Myocyte (in vitro differentiated cells): Measurements from ENCODE around the gene SLC41A1. TPM values are rescaled to one million over a fixed set of nuclear protein-coding genes. Genes with fewer than 3 reads are reported as not detected.
"Not testable (repeated sequence)": the region's sequence is repeated elsewhere in the genome, so short reads cannot be mapped to it uniquely, and the experiment has no call there.

Source experiments
- DNase-seq: peaks from one replicate; pipeline ENCODE4 v3.0.0-alpha.2; 2012; ENCODE audit warnings: low read depth
- total RNA-seq: library from RNA; depleted of rRNA; stranded (reverse); fragments of >200 nt; gene quantifications from 2 replicates; pipeline ENCODE4 v1.2.3, GENCODE V29; 2014

The SLC41A1 gene
- total RNA-seq, 1 donor from 2014 or later, result 24.6 TPM

GRCh38 chr1:205823260-205823659 is 10.3 kb upstream of the SLC41A1 start:
- DNase-seq, result not testable (repeated sequence)

DNA sequence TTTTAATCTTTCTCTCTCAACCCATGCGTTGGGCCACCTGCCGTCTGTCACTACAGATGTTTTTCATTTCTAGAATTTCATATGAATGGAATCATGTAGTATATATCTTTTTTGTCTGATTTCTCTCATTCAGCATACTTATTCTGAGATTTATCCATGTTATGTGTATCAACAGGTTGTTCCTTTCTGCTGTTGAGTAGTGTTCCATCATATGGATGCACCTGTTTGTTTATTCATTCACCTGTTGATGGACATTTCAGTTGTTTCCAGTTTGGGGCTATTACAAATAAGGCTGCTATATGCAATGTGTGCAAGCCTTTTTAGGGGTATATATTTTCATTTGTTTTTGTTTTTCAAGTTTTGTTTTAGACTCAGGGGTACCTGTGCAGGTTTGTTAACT is 9.4 kb upstream of the SLC41A1 start:
- no peak for DNase-seq

DNA sequence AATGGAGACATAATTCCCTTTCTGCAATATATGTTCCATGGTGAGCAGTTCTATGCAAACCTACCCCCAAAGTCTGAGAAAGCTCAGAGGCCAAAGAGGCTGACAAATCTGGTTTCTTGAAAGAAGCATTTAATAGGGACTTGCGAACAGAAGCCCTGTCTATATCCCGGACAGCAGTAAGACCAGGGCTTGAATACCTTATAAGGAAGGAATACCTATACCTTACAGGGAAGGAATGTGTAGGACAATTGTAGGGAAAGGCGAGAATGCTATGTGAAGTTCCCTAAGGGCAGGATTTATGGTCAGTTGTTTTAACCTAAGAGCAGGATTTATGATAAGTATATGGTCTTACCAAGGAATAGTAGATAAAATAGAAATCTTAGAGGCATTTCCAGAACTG is 5.0 kb upstream of the SLC41A1 start:
- DNase-seq, result no peak

GRCh38 chr1:205817364-205817763 is 4.4 kb upstream of the SLC41A1 start:
- no peak for DNase-seq

- DNase-seq, result no peak
These were observed 709 bp upstream of the SLC41A1 start for GRCh38 chr1:205813755-205814058.

- DNase-seq, result peak; percentile 41
These were observed 624 bp downstream of the SLC41A1 start for GRCh38 chr1:205812271-205812877.

- DNase-seq, result peak; percentile 72
These were observed 1.3 kb downstream of the SLC41A1 start for GRCh38 chr1:205811660-205812059.

DNA sequence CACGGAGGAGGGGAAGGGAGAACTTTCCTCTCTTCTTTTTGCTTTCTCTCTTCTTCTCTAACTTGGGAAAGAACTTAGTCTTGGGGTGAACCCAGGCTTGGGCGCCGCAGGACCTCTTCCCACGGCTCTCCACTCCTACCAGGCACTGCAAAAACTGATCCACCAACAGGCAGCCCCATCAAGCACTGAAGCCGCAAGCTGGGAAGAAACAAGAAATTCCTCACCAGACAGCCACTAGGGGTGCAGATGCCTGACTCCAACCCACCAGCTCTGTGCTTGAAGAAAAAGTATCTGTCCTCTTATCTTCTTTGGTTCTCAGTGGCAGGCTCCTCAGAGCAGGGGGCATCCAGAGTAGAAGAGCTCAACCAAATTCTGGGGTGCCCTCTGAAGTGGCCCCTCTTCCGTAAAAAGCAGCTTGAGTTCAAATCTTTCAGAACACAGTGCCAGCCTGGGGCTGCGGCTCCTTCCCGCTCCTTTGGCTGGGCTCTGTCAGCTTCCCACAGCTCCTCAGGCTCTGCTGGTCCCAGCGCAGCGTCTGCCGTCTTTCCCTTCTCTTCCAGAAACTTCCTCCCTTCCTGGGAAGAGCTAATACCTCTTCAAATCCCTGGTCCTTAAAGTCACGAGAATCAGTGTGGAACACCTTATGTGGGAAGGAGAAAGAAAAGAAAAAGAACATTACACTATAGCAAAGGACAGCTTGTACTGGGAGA is 2.4 kb downstream of the SLC41A1 start:
- no peak for DNase-seq

GRCh38 chr1:205809942-205810345 is 3.1 kb downstream of the SLC41A1 start:
- no peak for DNase-seq

DNA sequence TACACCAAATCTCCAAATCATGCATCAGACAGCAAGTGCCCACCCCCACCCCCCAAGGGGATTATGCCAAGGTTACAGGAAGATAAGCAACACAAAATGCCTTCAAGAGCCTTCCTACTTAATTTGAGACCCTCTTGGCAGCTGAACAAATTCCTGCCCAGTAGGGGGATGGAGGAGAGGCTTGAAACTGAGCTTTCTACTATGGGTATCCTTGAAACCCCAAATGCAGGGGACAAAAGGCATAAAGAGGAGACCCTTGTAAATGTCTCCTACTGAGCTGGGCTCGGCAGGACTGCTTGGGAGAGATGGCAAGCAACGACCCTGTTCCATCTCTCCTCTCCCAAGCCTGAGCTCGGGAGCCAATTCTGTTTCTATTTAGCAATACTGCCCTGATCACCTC is 3.5 kb downstream of the SLC41A1 start:
- no peak for DNase-seq

DNA sequence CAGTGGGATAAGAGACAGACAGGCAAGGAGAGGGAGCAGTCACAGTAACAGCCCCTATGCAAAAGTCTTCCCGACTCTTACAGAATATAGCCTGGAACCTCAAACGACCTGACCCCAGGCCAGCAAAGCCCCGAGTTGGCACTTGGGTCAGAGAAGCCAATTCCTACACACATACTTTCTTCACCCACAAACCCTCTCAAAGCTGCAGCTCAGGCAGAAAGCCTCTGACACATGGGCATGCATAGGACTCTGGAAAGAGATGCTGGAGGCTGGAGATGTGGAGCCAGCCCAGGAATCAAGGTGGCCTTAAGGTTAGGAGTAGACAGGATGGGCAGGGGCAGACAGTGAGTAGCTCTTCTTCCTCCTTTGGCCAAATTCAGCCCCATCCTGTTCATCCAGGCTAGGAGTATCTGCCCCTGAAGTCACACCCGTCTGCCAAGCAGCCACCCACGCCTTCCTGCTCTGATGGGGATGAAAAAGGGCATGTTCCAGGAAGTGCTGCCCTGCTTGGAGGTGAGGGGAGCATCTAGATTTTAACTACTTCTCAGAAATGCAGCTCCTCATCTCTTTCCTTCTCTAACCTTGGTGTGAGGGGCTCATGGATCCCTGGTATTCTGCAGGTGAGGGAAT is 7.8 kb downstream of the SLC41A1 start:
- DNase-seq, result no peak

- no peak for DNase-seq
These were observed 8.4 kb downstream of the SLC41A1 start for GRCh38 chr1:205804605-205805004.

DNA sequence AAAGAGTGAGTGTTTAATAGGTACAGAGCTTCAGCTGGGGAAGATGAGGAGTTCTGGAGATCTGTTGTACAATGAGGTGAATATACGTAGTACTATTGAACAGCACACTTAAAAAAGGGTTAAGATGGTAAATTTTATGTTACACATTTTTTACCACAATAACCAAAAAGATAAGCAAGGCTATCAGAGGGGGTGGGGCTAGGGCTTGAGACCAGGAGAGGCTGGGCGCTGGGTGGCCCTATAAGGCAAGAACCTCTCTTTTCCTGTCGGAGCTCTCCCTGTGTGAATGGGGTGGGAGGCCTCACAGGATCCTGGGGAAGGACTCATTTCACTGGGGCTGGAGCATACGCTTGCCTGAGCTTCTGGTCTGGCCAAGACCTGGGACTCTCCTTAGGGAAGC is 9.0 kb downstream of the SLC41A1 start:
- no peak for DNase-seq

DNA sequence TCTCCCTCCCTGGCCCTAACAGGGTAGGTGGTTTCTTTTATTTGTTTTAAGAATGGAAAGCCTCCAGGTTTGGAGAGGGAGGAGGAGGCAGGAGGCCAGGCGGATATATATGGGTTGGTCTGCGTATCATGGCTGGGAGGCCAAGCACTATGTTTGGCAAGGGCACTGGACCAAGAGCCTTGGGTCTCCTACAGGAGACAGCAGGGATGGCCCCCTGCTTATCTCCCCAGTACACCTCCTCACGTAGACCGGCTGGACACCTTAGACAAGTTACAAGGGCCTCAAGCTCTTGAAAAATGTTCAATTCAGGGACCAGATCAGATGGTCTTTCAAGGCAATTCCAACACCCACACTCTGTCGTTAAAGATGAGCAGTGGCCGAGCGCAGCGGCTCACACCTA is 10.9 kb downstream of the SLC41A1 start:
- no peak for DNase-seq

- no peak for DNase-seq
These were observed 11.9 kb downstream of the SLC41A1 start for GRCh38 chr1:205800981-205801703.

- DNase-seq, result no peak
These were observed 12.6 kb downstream of the SLC41A1 start for GRCh38 chr1:205800427-205800826.

DNA sequence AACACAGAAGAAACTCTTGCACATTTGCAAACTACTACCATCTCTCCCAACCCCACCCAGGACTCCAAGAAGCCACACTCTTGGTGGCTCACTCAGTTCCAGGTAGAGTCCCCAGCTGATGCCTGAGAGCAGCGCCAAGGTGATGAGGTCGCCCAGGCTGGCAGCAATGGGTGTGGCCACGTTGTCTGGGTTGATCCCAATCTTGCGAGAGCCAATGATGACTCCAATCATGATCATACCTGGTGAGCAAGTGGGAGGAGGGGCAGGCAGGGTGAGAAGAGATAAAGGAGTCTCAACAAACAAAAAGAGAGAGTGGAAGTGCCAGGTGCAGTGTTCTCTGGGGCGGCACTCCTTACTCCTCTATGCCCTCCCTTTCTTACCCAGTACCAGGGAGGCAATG is 14.4 kb downstream of the SLC41A1 start:
- DNase-seq, result no peak

DNA sequence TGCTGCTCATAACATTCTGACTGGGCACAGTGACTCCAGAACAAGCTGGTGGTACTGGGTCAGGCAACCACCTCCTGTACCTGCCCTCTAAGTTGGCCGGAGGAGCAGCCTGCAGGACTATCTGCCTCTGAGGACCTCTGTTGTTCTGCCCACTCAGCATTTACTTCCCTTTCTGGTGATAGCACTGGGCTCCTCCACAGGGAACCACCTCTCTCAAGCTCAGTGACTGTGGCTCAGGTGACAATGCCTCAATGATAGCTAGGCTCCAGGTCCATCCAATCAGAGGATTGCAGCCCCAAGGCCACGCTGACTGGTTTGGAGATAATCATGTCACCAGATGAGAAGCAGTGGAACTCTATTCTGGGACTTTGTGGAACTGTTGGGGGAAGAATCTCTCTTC is 15.8 kb downstream of the SLC41A1 start:
- no peak for DNase-seq

DNA sequence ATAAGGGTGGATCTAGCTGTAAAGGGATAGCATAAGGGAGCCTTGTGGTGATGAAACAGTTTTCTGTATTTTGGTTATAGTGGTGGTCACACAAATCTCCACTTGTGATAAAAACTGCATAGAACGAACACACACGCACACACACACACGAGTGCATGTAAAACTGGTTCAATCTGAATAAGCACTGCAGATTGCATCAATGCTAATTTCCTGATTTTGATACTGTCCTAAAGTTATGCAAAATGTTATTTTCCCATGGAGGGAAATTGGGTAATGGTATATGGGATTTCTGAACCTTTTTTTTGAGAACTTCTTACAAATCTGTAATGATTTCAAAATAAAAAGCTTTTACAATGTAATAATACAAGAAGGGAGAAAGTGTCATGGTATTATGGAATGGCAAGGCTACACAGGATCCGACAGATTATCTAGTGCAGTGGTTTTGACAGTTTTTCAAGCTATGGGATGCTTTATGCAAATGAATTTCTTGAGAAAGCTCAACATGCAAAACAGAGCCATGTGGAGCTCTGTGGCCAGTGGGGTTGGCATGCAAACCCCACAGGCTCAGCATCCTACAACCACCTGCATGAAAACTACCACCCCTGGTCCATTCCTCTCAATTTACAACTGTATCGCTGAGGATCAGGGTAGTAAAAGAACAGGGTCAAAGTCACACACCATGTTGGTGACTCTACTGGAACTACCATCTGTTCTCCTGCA is 18.8 kb downstream of the SLC41A1 start:
- no peak for DNase-seq

- DNase-seq, result peak; percentile 93
These were observed 19.9 kb downstream of the SLC41A1 start for GRCh38 chr1:205792961-205793673.

- peak; percentile 76 for DNase-seq
These were observed 20.5 kb downstream of the SLC41A1 start for GRCh38 chr1:205792481-205792881.
